Esophagus (tissue), 2 donors: Measurements from ENCODE around the gene CDC42BPA. TPM values are rescaled to one million over a fixed set of nuclear protein-coding genes. Genes with fewer than 3 reads are reported as not detected.
A peak's percentile ranks its signal among the peaks of the same experiment; 100 is the strongest.

Experiments used
- H3K27ac ChIP-seq, 2 donors: one replicate each; pipeline ENCODE4 v1.5.1; 2013; ENCODE audit warnings: low read depth in 2 of 2, mild to moderate bottlenecking in 2 of 2, inconsistent platforms in 1 of 2, low read length in 1 of 2, moderate library complexity in 1 of 2
- H3K27me3 ChIP-seq, 2 donors: one replicate each; pipeline ENCODE4 v1.6.1; 2013; ENCODE audit warnings: low read length in 2 of 2, control low read depth in 1 of 2, mild to moderate bottlenecking in 1 of 2; ENCODE audit not compliant: insufficient read depth in 2 of 2, control insufficient read depth in 1 of 2
- H3K36me3 ChIP-seq, 2 donors: one replicate each; pipeline ENCODE4 v1.6.1; 2013; ENCODE audit warnings: low read length in 1 of 2; ENCODE audit not compliant: control insufficient read depth in 2 of 2, insufficient read depth in 2 of 2
- H3K4me1 ChIP-seq, 2 donors: one replicate each; pipeline ENCODE4 v1.6.1; 2013; ENCODE audit warnings: low read length in 1 of 2; ENCODE audit not compliant: control insufficient read depth in 2 of 2, insufficient read depth in 2 of 2
- H3K4me3 ChIP-seq, 2 donors: one replicate each; pipeline ENCODE4 v1.5.1; 2013; ENCODE audit warnings: low read length in 2 of 2, mild to moderate bottlenecking in 2 of 2, low read depth in 1 of 2, moderate library complexity in 1 of 2
- H3K9me3 ChIP-seq, 2 donors: one replicate each; pipeline ENCODE4 v1.6.1; 2013; ENCODE audit warnings: mild to moderate bottlenecking in 2 of 2, low read depth in 1 of 2, low read length in 1 of 2, moderate library complexity in 1 of 2; ENCODE audit not compliant: control insufficient read depth in 2 of 2, insufficient read depth in 1 of 2
- WGBS, 2 donors: extraction: QIAGEN DNeasy Blood & Tissue Kit; methylation state at CpG; one replicate each; pipeline ENCODE4 v1.1.7; 2013; 5-methylcytosine and 5-hydroxymethylcytosine counted together
- polyA plus RNA-seq, 2 donors: library from polyadenylated mRNA; stranded (reverse); fragments of 200-250 nt; gene quantifications; one replicate each; pipeline ENCODE4 v1.2.3, GENCODE V29; 2013
- donor health status: healthy with polysubstance abuse.
- donor health status: Bipolar disorder and iron deficiency.

The CDC42BPA gene
- polyA plus RNA-seq, 2 donors: 2.5 to 3.6 TPM

- H3K27ac ChIP-seq: peak overlapping the region; percentile 44 to 79
- H3K36me3 ChIP-seq: peaks cover 2 to 34% of the 10 kb centered on the region in 2 donors
- no peaks in the 10 kb centered on the region for H3K9me3 ChIP-seq
- peaks cover 4 to 7% of the 10 kb centered on the region in 2 donors for H3K4me1 ChIP-seq
- H3K27me3 ChIP-seq: no peaks in the 10 kb centered on the region
- H3K4me3 ChIP-seq: no peak overlapping the region
- WGBS, 2 donors: 77 to 79% methylated on average over 16 of the region's 16 CpGs
Measured at GRCh38 chr1:226987623-226988333, 330.5 kb downstream of the CDC42BPA start.

- Histone ChIP-seq H3K9me3 (no peaks in the 10 kb centered on the region), H3K36me3 (peaks cover 3 to 35% of the 10 kb centered on the region in 2 donors), H3K4me3 (no peak overlapping the region), H3K4me1 (peaks cover 4 to 7% of the 10 kb centered on the region in 2 donors), H3K27me3 (no peaks in the 10 kb centered on the region), H3K27ac (peak overlapping the region in 1 of 2 donors; percentile 11)
- 78 to 81% methylated on average over 8 of the region's 8 CpGs for WGBS, 2 donors
Measured at GRCh38 chr1:226987179-226987536, 331.1 kb downstream of the CDC42BPA start.

GRCh38 chr1:226986496-226987178, 331.7 kb downstream of the CDC42BPA start:
- Histone ChIP-seq H3K27ac (peak overlapping the region in 1 of 2 donors; percentile 28), H3K4me3 (no peak overlapping the region), H3K9me3 (no peaks in the 10 kb centered on the region), H3K27me3 (no peaks in the 10 kb centered on the region), H3K4me1 (peaks cover 4 to 7% of the 10 kb centered on the region in 2 donors), H3K36me3 (peaks cover 3 to 35% of the 10 kb centered on the region in 2 donors)
- 84 to 87% methylated on average over 21 of the region's 21 CpGs for WGBS, 2 donors

GRCh38 chr1:226985839-226986463, 332.3 kb downstream of the CDC42BPA start:
- Histone ChIP-seq H3K27ac (no peak overlapping the region), H3K4me1 (peaks cover 4 to 7% of the 10 kb centered on the region in 2 donors), H3K4me3 (no peak overlapping the region), H3K36me3 (peaks cover 3 to 38% of the 10 kb centered on the region in 2 donors), H3K27me3 (no peaks in the 10 kb centered on the region), H3K9me3 (no peaks in the 10 kb centered on the region)
- 81 to 84% methylated on average over 25 of the region's 25 CpGs for WGBS, 2 donors

GRCh38 chr1:226985239-226985838, 333.0 kb downstream of the CDC42BPA start:
- peaks cover 4 to 7% of the 10 kb centered on the region in 2 donors for H3K4me1 ChIP-seq
- 92% methylated on average over 20 of the region's 20 CpGs for WGBS, 2 donors

GRCh38 chr1:226984521-226985238, 333.6 kb downstream of the CDC42BPA start:
- H3K27me3 ChIP-seq: no peaks in the 10 kb centered on the region
- no peak overlapping the region for H3K4me3 ChIP-seq
- H3K4me1 ChIP-seq: peaks cover 4 to 7% of the 10 kb centered on the region in 2 donors
- 83 to 84% methylated on average over 18 of the region's 18 CpGs for WGBS, 2 donors
- H3K27ac ChIP-seq: no peak overlapping the region
- peaks cover 3 to 38% of the 10 kb centered on the region in 2 donors for H3K36me3 ChIP-seq
- no peaks in the 10 kb centered on the region for H3K9me3 ChIP-seq

More at GRCh38 chr1:226985239-226985838, 333.0 kb downstream of the CDC42BPA start:
- H3K27ac ChIP-seq: no peak overlapping the region
- no peaks in the 10 kb centered on the region for H3K27me3 ChIP-seq
- H3K36me3 ChIP-seq: peaks cover 3 to 38% of the 10 kb centered on the region in 2 donors
- no peak overlapping the region for H3K4me3 ChIP-seq
- H3K9me3 ChIP-seq: no peaks in the 10 kb centered on the region

GRCh38 chr1:226983992-226984364, 334.3 kb downstream of the CDC42BPA start:
- H3K27me3 ChIP-seq: no peaks in the 10 kb centered on the region
- 75 to 80% methylated on average over 5 of the region's 5 CpGs for WGBS, 2 donors

GRCh38 chr1:226983247-226983991, 334.9 kb downstream of the CDC42BPA start:
- Histone ChIP-seq H3K9me3 (no peaks in the 10 kb centered on the region), H3K27me3 (no peaks in the 10 kb centered on the region), H3K4me1 (peaks cover 2 to 7% of the 10 kb centered on the region in 2 donors), H3K4me3 (no peak overlapping the region), H3K27ac (no peak overlapping the region), H3K36me3 (peaks cover 3 to 41% of the 10 kb centered on the region in 2 donors)
- 91 to 94% methylated on average over 17 to 18 of the region's 18 CpGs for WGBS, 2 donors

More at GRCh38 chr1:226983992-226984364, 334.3 kb downstream of the CDC42BPA start:
- no peak overlapping the region for H3K27ac ChIP-seq
- H3K36me3 ChIP-seq: peaks cover 3 to 41% of the 10 kb centered on the region in 2 donors
- peaks cover 2 to 7% of the 10 kb centered on the region in 2 donors for H3K4me1 ChIP-seq
- no peaks in the 10 kb centered on the region for H3K9me3 ChIP-seq
- H3K4me3 ChIP-seq: no peak overlapping the region
